ENCODE measurements around the gene GTF2IRD1. TPM values are rescaled to one million over a fixed set of nuclear protein-coding genes. Genes with fewer than 3 reads are reported as not detected.
"Not testable (repeated sequence)": the region's sequence is repeated elsewhere in the genome, so short reads cannot be mapped to it uniquely, and the experiment has no call there.

GTF2IRD1 gene
- total RNA-seq, 1 donor: 6.4 TPM

GRCh38 chr7:74494076-74494548 lies 40.4 kb downstream of the GTF2IRD1 start:
- no peak for TF ChIP-seq CTCF (IDR thresholded peaks at IDR 0.05; ENCODE audit: insufficient read depth, low read length)
- H3K4me3 ChIP-seq (ENCODE audit: low read depth, low read length): no peak overlapping the region
- DNase-seq (ENCODE audit: low read depth): no peak

GRCh38 chr7:74495112-74496086 lies 41.7 kb downstream of the GTF2IRD1 start:
- no peak for TF ChIP-seq CTCF (IDR thresholded peaks at IDR 0.05; ENCODE audit: insufficient read depth, low read length)
- no peak overlapping the region for H3K4me3 ChIP-seq (ENCODE audit: low read depth, low read length)
- no peak for DNase-seq (ENCODE audit: low read depth)

GRCh38 chr7:74496272-74496671 lies 42.6 kb downstream of the GTF2IRD1 start:
- TF ChIP-seq CTCF (IDR thresholded peaks at IDR 0.05; ENCODE audit: insufficient read depth, low read length): no peak
- no peak overlapping the region for H3K4me3 ChIP-seq (ENCODE audit: low read depth, low read length)
- DNase-seq (ENCODE audit: low read depth): no peak

- DNase-seq (ENCODE audit: low read depth); H3K4me3 ChIP-seq (ENCODE audit: low read depth, low read length): not testable (repeated sequence)
These were observed 43.1 kb downstream of the GTF2IRD1 start for GRCh38 chr7:74496773-74497172.

- H3K4me3 ChIP-seq (ENCODE audit: low read depth, low read length): no peak overlapping the region
- no peak for TF ChIP-seq CTCF (IDR thresholded peaks at IDR 0.05; ENCODE audit: insufficient read depth, low read length)
- DNase-seq (ENCODE audit: low read depth): no peak
These were observed 44.6 kb downstream of the GTF2IRD1 start for GRCh38 chr7:74498354-74498753.

- DNase-seq (ENCODE audit: low read depth): no peak
- no peak for TF ChIP-seq CTCF (IDR thresholded peaks at IDR 0.05; ENCODE audit: insufficient read depth, low read length)
These were observed 45.5 kb downstream of the GTF2IRD1 start for GRCh38 chr7:74498996-74499834.

More at GRCh38 chr7:74498996-74499834, 45.5 kb downstream of the GTF2IRD1 start:
- no peak overlapping the region for H3K4me3 ChIP-seq (ENCODE audit: low read depth, low read length)
